WTC11 (cell line): ENCODE measurements around the gene COL12A1. TPM values are rescaled to one million over a fixed set of nuclear protein-coding genes. Genes with fewer than 3 reads are reported as not detected.

Source experiments
- ATAC-seq: fragments of 200-7000 bp; cut with Tn5 transposase; 2 replicates; pipeline ENCODE4 v1.10.0; 2021; ENCODE audit warnings: mild to moderate bottlenecking, moderate library complexity
- CTCF ChIA-PET: fragments of 300-600 bp; sonication (Branson Sonifier 250); formaldehyde crosslinking; loops from one replicate; lab custom pipeline; 2021; ENCODE audit warnings: antibody characterized with exemption; lab: Charles Lee
- POLR2A ChIA-PET: fragments of 350-600 bp; sonication (Branson Sonifier 250); formaldehyde crosslinking; loops from one replicate; lab custom pipeline; 2021; ENCODE audit warnings: antibody characterized with exemption; lab: Charles Lee
- DNase-seq: peaks from one replicate; pipeline ENCODE4 v3.0.0; 2021; ENCODE audit warnings: low spot score
- H3K27ac Mint-ChIP-seq: 2 replicates; pipeline ENCODE4 v1.8.0; 2021; ENCODE audit warnings: mixed read lengths
- H3K27me3 Mint-ChIP-seq: 2 replicates; pipeline ENCODE4 v1.8.0; 2021; ENCODE audit warnings: low read depth, mild to moderate bottlenecking, moderate library complexity, mixed read lengths
- H3K36me3 Mint-ChIP-seq: 2 replicates; pipeline ENCODE4 v1.8.0; 2021; ENCODE audit warnings: mixed read lengths
- H3K4me1 Mint-ChIP-seq: 2 replicates; pipeline ENCODE4 v1.8.0; 2022; ENCODE audit warnings: mixed read lengths
- H3K4me3 Mint-ChIP-seq: 2 replicates; pipeline ENCODE4 v1.8.0; 2021; ENCODE audit warnings: mild to moderate bottlenecking, moderate library complexity, mixed read lengths
- H3K9me3 Mint-ChIP-seq: 2 replicates; pipeline ENCODE4 v1.8.0; 2021; ENCODE audit warnings: mixed read lengths
- FOXP1 ChIP-seq: sonication (generic); formaldehyde crosslinking; IDR thresholded peaks from 2 replicates; pipeline ENCODE4 v1.8.0; 2022; ENCODE audit warnings: missing genetic modification reagents, mild to moderate bottlenecking, moderate library complexity, borderline replicate concordance
- GTF2I ChIP-seq: fragments of 250-450 bp; sonication (Bioruptor Pico); conservative IDR thresholded peaks from 2 replicates; pipeline ENCODE4 v1.4.0; 2021; ENCODE audit warnings: mild to moderate bottlenecking
- RELA ChIP-seq: sonication (generic); formaldehyde crosslinking; IDR thresholded peaks from 2 replicates; pipeline ENCODE4 v1.8.1; 2022; ENCODE audit warnings: missing genetic modification reagents, mild to moderate bottlenecking, borderline replicate concordance
- TEAD4 ChIP-seq: sonication (generic); formaldehyde crosslinking; IDR thresholded peaks from 2 replicates; pipeline ENCODE4 v1.8.0; 2022; ENCODE audit warnings: mild to moderate bottlenecking, missing genetic modification reagents
- total RNA-seq: library from RNA; stranded (reverse); gene quantifications from 3 replicates; pipeline ENCODE4 v1.2.3, GENCODE V29; 2021
- TF ChIP-seq, protein P1 (sequence below): sonication (generic); formaldehyde crosslinking; IDR thresholded peaks from 2 replicates; pipeline ENCODE4 v1.8.1; 2023; ENCODE audit warnings: mild to moderate bottlenecking, missing genetic modification reagents
- TF ChIP-seq, protein P2 (sequence below): sonication (generic); formaldehyde crosslinking; IDR thresholded peaks from 2 replicates; pipeline ENCODE4 v1.8.0; 2022; ENCODE audit warnings: mild to moderate bottlenecking, missing genetic modification reagents
- TF ChIP-seq, protein P3 (sequence below): sonication (generic); formaldehyde crosslinking; IDR thresholded peaks from 2 replicates; pipeline ENCODE4 v1.8.0; 2022; ENCODE audit warnings: missing genetic modification reagents
- TF ChIP-seq, protein P4 (sequence below): fragments of 250-450 bp; sonication (Bioruptor Pico); IDR thresholded peaks from 2 replicates; pipeline ENCODE4 v1.9.0; 2021; ENCODE audit warnings: mild to moderate bottlenecking, borderline replicate concordance
- TF ChIP-seq, protein P5 (sequence below): sonication (generic); formaldehyde crosslinking; IDR thresholded peaks from 2 replicates; pipeline ENCODE4 v1.8.1; 2022; ENCODE audit warnings: missing genetic modification reagents, borderline replicate concordance

The COL12A1 gene
- total RNA-seq, 1 experiment from 2014 or later = 1.1 TPM

DNA sequence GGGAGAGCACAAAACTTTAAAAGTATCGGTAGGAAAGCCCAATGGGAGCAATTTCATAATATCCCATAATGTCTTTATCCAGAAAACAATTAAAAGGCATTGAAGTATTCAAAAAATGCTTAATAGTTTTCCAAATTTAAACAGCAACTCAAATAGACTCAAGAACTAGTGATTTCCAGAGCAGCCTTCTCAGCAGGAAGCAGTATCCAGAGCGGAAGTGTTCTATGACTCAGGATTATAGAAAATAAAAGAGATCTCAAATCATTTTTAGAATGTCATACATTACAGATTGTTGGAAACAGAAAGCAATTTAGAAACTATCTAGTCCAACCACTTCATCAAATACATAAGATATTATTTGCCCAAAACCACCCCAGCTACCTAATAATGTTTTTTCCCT lies 79.3 kb downstream of the COL12A1 start:
- Mint-ChIP-seq H3K36me3 (no peaks in the 10 kb centered on the region), H3K9me3 (no peaks in the 10 kb centered on the region), H3K27ac (no peak overlapping the region), H3K4me3 (no peak overlapping the region)
- no peak for TF ChIP-seq GTF2I (CRISPR knock-in tag)
- TF ChIP-seq, all 79 proteins: peak for 0
- Mint-ChIP-seq H3K4me1 (peaks cover 5% of the 10 kb centered on the region; the same call in 1 of the 2 replicates), H3K27me3 (no peaks in the 10 kb centered on the region)
- ChIA-PET CTCF (no interaction called here), POLR2A (no interaction called here)
- DNase-seq (no peak), ATAC-seq (no peak)

DNA sequence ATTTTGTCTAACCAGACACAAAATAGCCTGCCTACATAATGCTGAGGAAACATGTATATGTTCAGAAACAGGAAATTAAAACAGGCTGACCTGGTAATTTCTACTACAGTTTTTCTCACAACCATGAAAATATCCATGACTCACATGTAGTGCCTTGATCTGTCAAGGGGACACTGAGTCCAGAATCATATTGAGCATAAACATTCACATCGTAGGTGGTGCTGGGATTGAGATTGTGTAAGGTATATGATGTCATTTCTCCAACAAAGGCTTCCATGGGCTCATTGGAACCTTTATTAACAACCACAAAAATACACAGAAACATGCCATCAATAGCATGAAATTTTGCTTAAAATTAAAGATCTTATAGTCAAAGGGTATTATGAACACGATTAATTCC lies 80.9 kb downstream of the COL12A1 start:
- Mint-ChIP-seq H3K9me3 (no peaks in the 10 kb centered on the region), H3K27ac (no peak overlapping the region), H3K4me1 (peaks cover 5% of the 10 kb centered on the region; the same call in 1 of the 2 replicates), H3K4me3 (no peak overlapping the region), H3K27me3 (no peaks in the 10 kb centered on the region), H3K36me3 (no peaks in the 10 kb centered on the region)
- TF ChIP-seq, protein P1, sequence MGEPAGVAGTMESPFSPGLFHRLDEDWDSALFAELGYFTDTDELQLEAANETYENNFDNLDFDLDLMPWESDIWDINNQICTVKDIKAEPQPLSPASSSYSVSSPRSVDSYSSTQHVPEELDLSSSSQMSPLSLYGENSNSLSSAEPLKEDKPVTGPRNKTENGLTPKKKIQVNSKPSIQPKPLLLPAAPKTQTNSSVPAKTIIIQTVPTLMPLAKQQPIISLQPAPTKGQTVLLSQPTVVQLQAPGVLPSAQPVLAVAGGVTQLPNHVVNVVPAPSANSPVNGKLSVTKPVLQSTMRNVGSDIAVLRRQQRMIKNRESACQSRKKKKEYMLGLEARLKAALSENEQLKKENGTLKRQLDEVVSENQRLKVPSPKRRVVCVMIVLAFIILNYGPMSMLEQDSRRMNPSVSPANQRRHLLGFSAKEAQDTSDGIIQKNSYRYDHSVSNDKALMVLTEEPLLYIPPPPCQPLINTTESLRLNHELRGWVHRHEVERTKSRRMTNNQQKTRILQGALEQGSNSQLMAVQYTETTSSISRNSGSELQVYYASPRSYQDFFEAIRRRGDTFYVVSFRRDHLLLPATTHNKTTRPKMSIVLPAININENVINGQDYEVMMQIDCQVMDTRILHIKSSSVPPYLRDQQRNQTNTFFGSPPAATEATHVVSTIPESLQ (CRISPR knock-in tag) = no peak
- no peak for TF ChIP-seq TEAD4 (CRISPR knock-in tag)
- TF ChIP-seq, protein P2, sequence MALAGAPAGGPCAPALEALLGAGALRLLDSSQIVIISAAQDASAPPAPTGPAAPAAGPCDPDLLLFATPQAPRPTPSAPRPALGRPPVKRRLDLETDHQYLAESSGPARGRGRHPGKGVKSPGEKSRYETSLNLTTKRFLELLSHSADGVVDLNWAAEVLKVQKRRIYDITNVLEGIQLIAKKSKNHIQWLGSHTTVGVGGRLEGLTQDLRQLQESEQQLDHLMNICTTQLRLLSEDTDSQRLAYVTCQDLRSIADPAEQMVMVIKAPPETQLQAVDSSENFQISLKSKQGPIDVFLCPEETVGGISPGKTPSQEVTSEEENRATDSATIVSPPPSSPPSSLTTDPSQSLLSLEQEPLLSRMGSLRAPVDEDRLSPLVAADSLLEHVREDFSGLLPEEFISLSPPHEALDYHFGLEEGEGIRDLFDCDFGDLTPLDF (CRISPR knock-in tag) = no peak
- TF ChIP-seq, protein P3, sequence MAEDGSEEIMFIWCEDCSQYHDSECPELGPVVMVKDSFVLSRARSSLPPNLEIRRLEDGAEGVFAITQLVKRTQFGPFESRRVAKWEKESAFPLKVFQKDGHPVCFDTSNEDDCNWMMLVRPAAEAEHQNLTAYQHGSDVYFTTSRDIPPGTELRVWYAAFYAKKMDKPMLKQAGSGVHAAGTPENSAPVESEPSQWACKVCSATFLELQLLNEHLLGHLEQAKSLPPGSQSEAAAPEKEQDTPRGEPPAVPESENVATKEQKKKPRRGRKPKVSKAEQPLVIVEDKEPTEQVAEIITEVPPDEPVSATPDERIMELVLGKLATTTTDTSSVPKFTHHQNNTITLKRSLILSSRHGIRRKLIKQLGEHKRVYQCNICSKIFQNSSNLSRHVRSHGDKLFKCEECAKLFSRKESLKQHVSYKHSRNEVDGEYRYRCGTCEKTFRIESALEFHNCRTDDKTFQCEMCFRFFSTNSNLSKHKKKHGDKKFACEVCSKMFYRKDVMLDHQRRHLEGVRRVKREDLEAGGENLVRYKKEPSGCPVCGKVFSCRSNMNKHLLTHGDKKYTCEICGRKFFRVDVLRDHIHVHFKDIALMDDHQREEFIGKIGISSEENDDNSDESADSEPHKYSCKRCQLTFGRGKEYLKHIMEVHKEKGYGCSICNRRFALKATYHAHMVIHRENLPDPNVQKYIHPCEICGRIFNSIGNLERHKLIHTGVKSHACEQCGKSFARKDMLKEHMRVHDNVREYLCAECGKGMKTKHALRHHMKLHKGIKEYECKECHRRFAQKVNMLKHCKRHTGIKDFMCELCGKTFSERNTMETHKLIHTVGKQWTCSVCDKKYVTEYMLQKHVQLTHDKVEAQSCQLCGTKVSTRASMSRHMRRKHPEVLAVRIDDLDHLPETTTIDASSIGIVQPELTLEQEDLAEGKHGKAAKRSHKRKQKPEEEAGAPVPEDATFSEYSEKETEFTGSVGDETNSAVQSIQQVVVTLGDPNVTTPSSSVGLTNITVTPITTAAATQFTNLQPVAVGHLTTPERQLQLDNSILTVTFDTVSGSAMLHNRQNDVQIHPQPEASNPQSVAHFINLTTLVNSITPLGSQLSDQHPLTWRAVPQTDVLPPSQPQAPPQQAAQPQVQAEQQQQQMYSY (CRISPR knock-in tag) = no peak
- TF ChIP-seq, protein P4, sequence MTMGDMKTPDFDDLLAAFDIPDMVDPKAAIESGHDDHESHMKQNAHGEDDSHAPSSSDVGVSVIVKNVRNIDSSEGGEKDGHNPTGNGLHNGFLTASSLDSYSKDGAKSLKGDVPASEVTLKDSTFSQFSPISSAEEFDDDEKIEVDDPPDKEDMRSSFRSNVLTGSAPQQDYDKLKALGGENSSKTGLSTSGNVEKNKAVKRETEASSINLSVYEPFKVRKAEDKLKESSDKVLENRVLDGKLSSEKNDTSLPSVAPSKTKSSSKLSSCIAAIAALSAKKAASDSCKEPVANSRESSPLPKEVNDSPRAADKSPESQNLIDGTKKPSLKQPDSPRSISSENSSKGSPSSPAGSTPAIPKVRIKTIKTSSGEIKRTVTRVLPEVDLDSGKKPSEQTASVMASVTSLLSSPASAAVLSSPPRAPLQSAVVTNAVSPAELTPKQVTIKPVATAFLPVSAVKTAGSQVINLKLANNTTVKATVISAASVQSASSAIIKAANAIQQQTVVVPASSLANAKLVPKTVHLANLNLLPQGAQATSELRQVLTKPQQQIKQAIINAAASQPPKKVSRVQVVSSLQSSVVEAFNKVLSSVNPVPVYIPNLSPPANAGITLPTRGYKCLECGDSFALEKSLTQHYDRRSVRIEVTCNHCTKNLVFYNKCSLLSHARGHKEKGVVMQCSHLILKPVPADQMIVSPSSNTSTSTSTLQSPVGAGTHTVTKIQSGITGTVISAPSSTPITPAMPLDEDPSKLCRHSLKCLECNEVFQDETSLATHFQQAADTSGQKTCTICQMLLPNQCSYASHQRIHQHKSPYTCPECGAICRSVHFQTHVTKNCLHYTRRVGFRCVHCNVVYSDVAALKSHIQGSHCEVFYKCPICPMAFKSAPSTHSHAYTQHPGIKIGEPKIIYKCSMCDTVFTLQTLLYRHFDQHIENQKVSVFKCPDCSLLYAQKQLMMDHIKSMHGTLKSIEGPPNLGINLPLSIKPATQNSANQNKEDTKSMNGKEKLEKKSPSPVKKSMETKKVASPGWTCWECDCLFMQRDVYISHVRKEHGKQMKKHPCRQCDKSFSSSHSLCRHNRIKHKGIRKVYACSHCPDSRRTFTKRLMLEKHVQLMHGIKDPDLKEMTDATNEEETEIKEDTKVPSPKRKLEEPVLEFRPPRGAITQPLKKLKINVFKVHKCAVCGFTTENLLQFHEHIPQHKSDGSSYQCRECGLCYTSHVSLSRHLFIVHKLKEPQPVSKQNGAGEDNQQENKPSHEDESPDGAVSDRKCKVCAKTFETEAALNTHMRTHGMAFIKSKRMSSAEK = no peak
- POLR2A ChIA-PET = no interaction called here
- DNase-seq (no peak), ATAC-seq (no peak)
- CTCF ChIA-PET = no interaction called here

DNA sequence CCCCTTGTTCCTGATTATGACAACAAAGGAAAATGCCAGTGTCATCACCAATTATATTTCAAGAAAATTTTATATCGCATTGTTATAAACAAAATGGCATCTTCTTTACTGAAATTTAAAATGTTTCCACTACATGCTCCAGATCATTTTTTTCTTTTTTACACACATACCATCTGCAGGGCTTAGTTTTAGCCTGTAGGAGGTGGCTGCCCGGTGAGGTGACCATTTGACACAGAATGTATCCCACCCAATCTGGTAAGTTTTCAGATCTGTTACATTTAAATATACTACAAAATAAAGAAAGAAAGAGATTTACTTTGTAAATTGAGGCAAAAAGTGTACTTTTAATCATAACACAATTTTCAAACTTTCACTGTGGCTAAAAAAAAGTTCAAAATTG lies 81.8 kb downstream of the COL12A1 start:
- H3K27ac Mint-ChIP-seq = no peak overlapping the region
- H3K4me1 Mint-ChIP-seq = peaks cover 5% of the 10 kb centered on the region; the same call in 1 of the 2 replicates
- CTCF ChIA-PET = no interaction called here
- H3K9me3 Mint-ChIP-seq = no peaks in the 10 kb centered on the region
- H3K36me3 Mint-ChIP-seq = no peaks in the 10 kb centered on the region
- ATAC-seq (peak; percentile 55; the same call in 1 of the 2 replicates), DNase-seq (no peak)
- no peak overlapping the region for H3K4me3 Mint-ChIP-seq
- POLR2A ChIA-PET = no interaction called here
- no peaks in the 10 kb centered on the region for H3K27me3 Mint-ChIP-seq
- TF ChIP-seq RELA (CRISPR knock-in tag) (no peak), FOXP1 (no peak)
- TF ChIP-seq, protein P3 (CRISPR knock-in tag) = no peak
- TF ChIP-seq, protein P5, sequence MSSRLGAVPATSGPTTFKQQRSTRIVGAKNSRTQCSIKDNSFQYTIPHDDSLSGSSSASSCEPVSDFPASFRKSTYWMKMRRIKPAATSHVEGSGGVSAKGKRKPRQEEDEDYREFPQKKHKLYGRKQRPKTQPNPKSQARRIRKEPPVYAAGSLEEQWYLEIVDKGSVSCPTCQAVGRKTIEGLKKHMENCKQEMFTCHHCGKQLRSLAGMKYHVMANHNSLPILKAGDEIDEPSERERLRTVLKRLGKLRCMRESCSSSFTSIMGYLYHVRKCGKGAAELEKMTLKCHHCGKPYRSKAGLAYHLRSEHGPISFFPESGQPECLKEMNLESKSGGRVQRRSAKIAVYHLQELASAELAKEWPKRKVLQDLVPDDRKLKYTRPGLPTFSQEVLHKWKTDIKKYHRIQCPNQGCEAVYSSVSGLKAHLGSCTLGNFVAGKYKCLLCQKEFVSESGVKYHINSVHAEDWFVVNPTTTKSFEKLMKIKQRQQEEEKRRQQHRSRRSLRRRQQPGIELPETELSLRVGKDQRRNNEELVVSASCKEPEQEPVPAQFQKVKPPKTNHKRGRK (CRISPR knock-in tag) = no peak
